Neural cell (in vitro differentiated cells): Measurements from ENCODE around the gene NAP1L2. TPM values are rescaled to one million over a fixed set of nuclear protein-coding genes. Genes with fewer than 3 reads are reported as not detected.
"Not testable (repeated sequence)": the region's sequence is repeated elsewhere in the genome, so short reads cannot be mapped to it uniquely, and the experiment has no call there.

Experiments used
- H2AFZ ChIP-seq: fragments of 200-600, 300-800 bp; sonication (generic), shearing (Covaris generic); 2 replicates; pipeline ENCODE4 v1.6.0; 2014; ENCODE audit warnings: low read depth, mild to moderate bottlenecking, antibody characterized with exemption, low read length, moderate library complexity
- H3F3A ChIP-seq: fragments of 200-600 bp; shearing (Covaris generic); 2 replicates; pipeline ENCODE4 v1.6.1; 2016; ENCODE audit warnings: mild to moderate bottlenecking, moderate library complexity, mixed read lengths, antibody characterized with exemption, low read length; ENCODE audit not compliant: insufficient read depth, poor library complexity, severe bottlenecking
- H3K27ac ChIP-seq: fragments of 200-600, 300-800 bp; sonication (generic), shearing (Covaris generic); 2 replicates; pipeline ENCODE4 v1.5.1; 2014; ENCODE audit warnings: mild to moderate bottlenecking, low read length, moderate library complexity
- H3K27me3 ChIP-seq: fragments of 300-800, 200-600 bp; sonication (generic), shearing (Covaris generic); 2 replicates; pipeline ENCODE4 v1.6.0; 2014; ENCODE audit warnings: mild to moderate bottlenecking, low read depth, low read length, moderate library complexity; ENCODE audit not compliant: insufficient read depth
- H3K36me3 ChIP-seq: fragments of 300-800, 200-600 bp; sonication (generic), shearing (Covaris generic); 2 replicates; pipeline ENCODE4 v1.5.1; 2014; ENCODE audit warnings: mild to moderate bottlenecking, antibody characterized with exemption, low read length, moderate library complexity; ENCODE audit not compliant: insufficient read depth
- H3K4me2 ChIP-seq: fragments of 300-800, 200-600 bp; sonication (generic), shearing (Covaris generic); 2 replicates; pipeline ENCODE4 v1.6.0; 2014; ENCODE audit warnings: mild to moderate bottlenecking, low read length
- H3K4me3 ChIP-seq: fragments of 300-800, 200-600 bp; sonication (generic), shearing (Covaris generic); 2 replicates; pipeline ENCODE4 v1.5.1; 2014; ENCODE audit warnings: mild to moderate bottlenecking, low read length, moderate library complexity
- H3K79me2 ChIP-seq: fragments of 200-600 bp; shearing (Covaris generic); replicated peaks from 2 replicates; pipeline ENCODE4 v1.6.0; 2014; ENCODE audit warnings: mild to moderate bottlenecking, low read length, moderate library complexity; ENCODE audit not compliant: insufficient read depth
- H3K9ac ChIP-seq: fragments of 300-800, 200-600 bp; sonication (generic), shearing (Covaris generic); 2 replicates; pipeline ENCODE4 v1.6.1; 2016; ENCODE audit warnings: mild to moderate bottlenecking, low read length, mixed read lengths
- H3K9me2 ChIP-seq: fragments of 200-600 bp; shearing (Covaris generic); 2 replicates; pipeline ENCODE4 v1.6.1; 2016; ENCODE audit warnings: mild to moderate bottlenecking, low read length, mixed read lengths; ENCODE audit not compliant: insufficient read depth
- H3K9me3 ChIP-seq: fragments of 200-600, 300-800 bp; sonication (generic), shearing (Covaris generic); 2 replicates; pipeline ENCODE4 v1.6.1; 2016; ENCODE audit warnings: mild to moderate bottlenecking, mixed run types, low read length, moderate library complexity, mixed read lengths
- H4K20me1 ChIP-seq: fragments of 200-600 bp; shearing (Covaris generic); 2 replicates; pipeline ENCODE4 v1.6.1; 2016; ENCODE audit warnings: mild to moderate bottlenecking, mixed run types; ENCODE audit not compliant: insufficient read depth
- EP300 ChIP-seq: fragments of 450-650 bp; conservative IDR thresholded peaks from 2 replicates; pipeline ENCODE4 v1.6.1; 2014; ENCODE audit warnings: antibody characterized with exemption, mild to moderate bottlenecking, moderate library complexity; ENCODE audit not compliant: poor library complexity, severe bottlenecking
- EZH2 ChIP-seq: fragments of 200-600, 300-800 bp; shearing (Covaris generic), sonication (generic); IDR thresholded peaks from 2 replicates; pipeline ENCODE4 v1.6.1; 2014; ENCODE audit warnings: antibody characterized with exemption, low read length, borderline replicate concordance, mild to moderate bottlenecking; ENCODE audit not compliant: insufficient read depth, poor library complexity, severe bottlenecking
- MXI1 ChIP-seq: fragments of 450-650 bp; conservative IDR thresholded peaks from 2 replicates; pipeline ENCODE4 v1.6.1; 2014; ENCODE audit warnings: antibody characterized with exemption, mild to moderate bottlenecking; ENCODE audit not compliant: poor library complexity, severe bottlenecking
- POLR2AphosphoS5 ChIP-seq: IDR thresholded peaks from 2 replicates; pipeline ENCODE4 v1.6.1; 2012
- RAD21 ChIP-seq: fragments of 450-650 bp; conservative IDR thresholded peaks from 2 replicates; pipeline ENCODE4 v1.6.1; 2014; ENCODE audit warnings: antibody characterized with exemption, mild to moderate bottlenecking, moderate library complexity
- SMC3 ChIP-seq: fragments of 450-650 bp; conservative IDR thresholded peaks from 2 replicates; pipeline ENCODE4 v1.6.1; 2014; ENCODE audit warnings: antibody characterized with exemption, mild to moderate bottlenecking, moderate library complexity; ENCODE audit not compliant: poor library complexity
- TAF1 ChIP-seq: IDR thresholded peaks from 2 replicates; pipeline ENCODE4 v1.6.1; 2012; ENCODE audit warnings: low read depth
- polyA plus RNA-seq: library from polyadenylated mRNA; depleted of rRNA; stranded (reverse); fragments of >200 nt; gene quantifications from 2 replicates; pipeline ENCODE4 v1.2.3, GENCODE V29; 2014
- TF ChIP-seq, protein P1 (sequence below): fragments of 450-650 bp; IDR thresholded peaks from 2 replicates; pipeline ENCODE4 v1.5.1; 2014; ENCODE audit warnings: antibody characterized with exemption, mild to moderate bottlenecking, moderate library complexity; ENCODE audit not compliant: poor library complexity, severe bottlenecking
- TF ChIP-seq, protein P2 (sequence below): IDR thresholded peaks from 2 replicates; pipeline ENCODE4 v1.6.1; 2012; ENCODE audit warnings: borderline replicate concordance

NAP1L2 gene
- polyA plus RNA-seq, 1 donor from 2014 or later: 62.9 TPM

DNA sequence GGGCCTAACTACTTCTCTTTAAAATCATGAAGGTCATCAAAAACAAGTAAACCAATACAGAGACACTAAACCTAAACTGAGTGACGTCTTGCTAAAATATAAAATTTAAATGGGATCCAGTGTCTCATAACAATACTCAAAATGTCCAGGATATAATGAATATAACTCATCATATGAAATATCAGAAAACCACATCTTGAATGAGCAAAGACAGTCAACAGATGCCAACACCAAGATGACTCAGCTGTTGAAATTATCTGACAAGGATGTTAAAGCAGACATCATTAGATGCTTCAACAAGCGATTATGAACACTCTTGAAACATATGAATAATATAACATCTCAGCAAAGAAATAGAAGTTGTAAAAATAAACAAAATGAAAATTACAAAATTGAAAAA is 8.3 kb downstream of the NAP1L2 start:
- Histone ChIP-seq H4K20me1 (no peaks in the 10 kb centered on the region), H3F3A (no peaks in the 10 kb centered on the region), H3K4me3 (no peak overlapping the region), H3K27me3 (no peaks in the 10 kb centered on the region), H2AFZ (no peak overlapping the region), H3K27ac (no peak overlapping the region), H3K9me2 (no peaks in the 10 kb centered on the region), H3K36me3 (no peaks in the 10 kb centered on the region), H3K79me2 (no peaks in the 10 kb centered on the region), H3K9me3 (no peaks in the 10 kb centered on the region), H3K4me2 (no peak overlapping the region), H3K9ac (no peak overlapping the region)
- TF ChIP-seq EZH2: no peak
- TF ChIP-seq EP300: no peak
- TF ChIP-seq TAF1: no peak
- TF ChIP-seq, protein P1, sequence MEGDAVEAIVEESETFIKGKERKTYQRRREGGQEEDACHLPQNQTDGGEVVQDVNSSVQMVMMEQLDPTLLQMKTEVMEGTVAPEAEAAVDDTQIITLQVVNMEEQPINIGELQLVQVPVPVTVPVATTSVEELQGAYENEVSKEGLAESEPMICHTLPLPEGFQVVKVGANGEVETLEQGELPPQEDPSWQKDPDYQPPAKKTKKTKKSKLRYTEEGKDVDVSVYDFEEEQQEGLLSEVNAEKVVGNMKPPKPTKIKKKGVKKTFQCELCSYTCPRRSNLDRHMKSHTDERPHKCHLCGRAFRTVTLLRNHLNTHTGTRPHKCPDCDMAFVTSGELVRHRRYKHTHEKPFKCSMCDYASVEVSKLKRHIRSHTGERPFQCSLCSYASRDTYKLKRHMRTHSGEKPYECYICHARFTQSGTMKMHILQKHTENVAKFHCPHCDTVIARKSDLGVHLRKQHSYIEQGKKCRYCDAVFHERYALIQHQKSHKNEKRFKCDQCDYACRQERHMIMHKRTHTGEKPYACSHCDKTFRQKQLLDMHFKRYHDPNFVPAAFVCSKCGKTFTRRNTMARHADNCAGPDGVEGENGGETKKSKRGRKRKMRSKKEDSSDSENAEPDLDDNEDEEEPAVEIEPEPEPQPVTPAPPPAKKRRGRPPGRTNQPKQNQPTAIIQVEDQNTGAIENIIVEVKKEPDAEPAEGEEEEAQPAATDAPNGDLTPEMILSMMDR: no peak
- TF ChIP-seq, protein P2, sequence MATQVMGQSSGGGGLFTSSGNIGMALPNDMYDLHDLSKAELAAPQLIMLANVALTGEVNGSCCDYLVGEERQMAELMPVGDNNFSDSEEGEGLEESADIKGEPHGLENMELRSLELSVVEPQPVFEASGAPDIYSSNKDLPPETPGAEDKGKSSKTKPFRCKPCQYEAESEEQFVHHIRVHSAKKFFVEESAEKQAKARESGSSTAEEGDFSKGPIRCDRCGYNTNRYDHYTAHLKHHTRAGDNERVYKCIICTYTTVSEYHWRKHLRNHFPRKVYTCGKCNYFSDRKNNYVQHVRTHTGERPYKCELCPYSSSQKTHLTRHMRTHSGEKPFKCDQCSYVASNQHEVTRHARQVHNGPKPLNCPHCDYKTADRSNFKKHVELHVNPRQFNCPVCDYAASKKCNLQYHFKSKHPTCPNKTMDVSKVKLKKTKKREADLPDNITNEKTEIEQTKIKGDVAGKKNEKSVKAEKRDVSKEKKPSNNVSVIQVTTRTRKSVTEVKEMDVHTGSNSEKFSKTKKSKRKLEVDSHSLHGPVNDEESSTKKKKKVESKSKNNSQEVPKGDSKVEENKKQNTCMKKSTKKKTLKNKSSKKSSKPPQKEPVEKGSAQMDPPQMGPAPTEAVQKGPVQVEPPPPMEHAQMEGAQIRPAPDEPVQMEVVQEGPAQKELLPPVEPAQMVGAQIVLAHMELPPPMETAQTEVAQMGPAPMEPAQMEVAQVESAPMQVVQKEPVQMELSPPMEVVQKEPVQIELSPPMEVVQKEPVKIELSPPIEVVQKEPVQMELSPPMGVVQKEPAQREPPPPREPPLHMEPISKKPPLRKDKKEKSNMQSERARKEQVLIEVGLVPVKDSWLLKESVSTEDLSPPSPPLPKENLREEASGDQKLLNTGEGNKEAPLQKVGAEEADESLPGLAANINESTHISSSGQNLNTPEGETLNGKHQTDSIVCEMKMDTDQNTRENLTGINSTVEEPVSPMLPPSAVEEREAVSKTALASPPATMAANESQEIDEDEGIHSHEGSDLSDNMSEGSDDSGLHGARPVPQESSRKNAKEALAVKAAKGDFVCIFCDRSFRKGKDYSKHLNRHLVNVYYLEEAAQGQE: no peak
- no peak for TF ChIP-seq POLR2AphosphoS5
- TF ChIP-seq SMC3: no peak
- no peak for TF ChIP-seq RAD21
- no peak for TF ChIP-seq MXI1

DNA sequence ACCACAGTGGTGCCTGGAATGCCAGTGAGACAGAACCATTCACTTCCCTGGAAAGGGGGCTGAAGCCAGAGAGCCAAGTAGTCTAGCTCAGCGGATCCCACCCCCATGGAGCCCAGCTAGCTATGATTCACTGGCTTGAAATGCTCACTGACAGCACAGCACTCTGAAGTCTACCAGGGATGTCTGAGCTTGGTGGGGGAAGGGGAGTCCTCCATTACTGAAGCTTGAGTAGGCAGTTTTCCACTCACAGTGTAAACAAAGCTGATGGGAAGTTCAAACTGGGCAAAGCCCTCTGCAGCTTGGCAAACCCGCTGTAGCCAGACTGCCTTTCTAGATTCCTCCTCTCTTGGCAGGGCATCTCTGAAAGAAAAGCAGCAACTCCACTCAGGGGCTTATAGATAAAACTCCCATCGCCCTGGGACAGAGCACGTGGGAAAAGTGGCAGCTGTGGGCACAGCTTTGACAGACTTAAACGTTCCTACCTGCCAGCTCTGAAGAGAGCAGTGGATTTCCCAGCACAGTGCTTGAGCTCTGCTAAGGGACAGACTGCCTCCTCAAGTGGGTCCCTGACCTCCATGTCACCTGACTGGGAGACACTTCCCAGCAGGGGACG is 32.0 kb downstream of the NAP1L2 start:
- Histone ChIP-seq H3K4me2 (no peak overlapping the region), H3K4me3 (no peak overlapping the region), H4K20me1 (no peaks in the 10 kb centered on the region), H3K79me2 (no peaks in the 10 kb centered on the region), H3K27me3 (no peaks in the 10 kb centered on the region), H3F3A (no peaks in the 10 kb centered on the region), H2AFZ (no peak overlapping the region), H3K27ac (no peak overlapping the region), H3K9me3 (no peaks in the 10 kb centered on the region), H3K9ac (no peak overlapping the region), H3K36me3 (no peaks in the 10 kb centered on the region), H3K9me2 (no peaks in the 10 kb centered on the region)
- TF ChIP-seq, protein P1: no peak
- TF ChIP-seq SMC3 (no peak), TAF1 (no peak), POLR2AphosphoS5 (no peak), RAD21 (no peak), EP300 (no peak), MXI1 (no peak), EZH2 (no peak)
- TF ChIP-seq, protein P2: no peak

DNA sequence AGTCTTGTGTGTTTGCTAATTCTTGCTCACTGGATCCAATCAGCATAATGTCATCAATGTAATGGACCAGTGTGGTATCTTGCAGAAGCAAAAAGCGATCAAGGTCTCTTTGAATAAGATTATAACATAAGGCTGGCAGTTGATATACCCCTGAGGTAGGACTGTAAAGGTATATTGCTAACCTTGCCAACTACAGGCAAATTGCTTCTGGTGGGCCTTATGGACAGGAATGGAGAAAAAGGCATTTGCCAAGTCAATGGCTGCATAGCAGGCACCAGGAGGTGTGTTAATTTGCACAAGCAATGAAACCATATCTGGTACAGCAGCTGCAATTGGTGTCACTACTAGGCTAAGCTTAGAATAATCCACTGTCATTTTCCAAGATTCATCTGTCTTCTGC is 45.7 kb downstream of the NAP1L2 start:
- H4K20me1 ChIP-seq, H3K4me2 ChIP-seq, H2AFZ ChIP-seq, H3K9me3 ChIP-seq, H3F3A ChIP-seq, H3K36me3 ChIP-seq, H3K27me3 ChIP-seq, H3K9ac ChIP-seq, H3K27ac ChIP-seq, H3K9me2 ChIP-seq, H3K4me3 ChIP-seq, H3K79me2 ChIP-seq: not testable (repeated sequence)
